GM12892 (cell line): ENCODE data around the gene EFS.

Experiments used
- POLR2AphosphoS5 ChIP-seq: IDR thresholded peaks from 2 replicates; pipeline ENCODE4 v1.6.1; 2011; ENCODE audit warnings: low read depth, low read length, control low read depth
- TAF1 ChIP-seq: IDR thresholded peaks from 2 replicates; pipeline ENCODE4 v1.6.1; 2011; ENCODE audit warnings: low read depth, mild to moderate bottlenecking, control low read depth, low read length, borderline replicate concordance

DNA sequence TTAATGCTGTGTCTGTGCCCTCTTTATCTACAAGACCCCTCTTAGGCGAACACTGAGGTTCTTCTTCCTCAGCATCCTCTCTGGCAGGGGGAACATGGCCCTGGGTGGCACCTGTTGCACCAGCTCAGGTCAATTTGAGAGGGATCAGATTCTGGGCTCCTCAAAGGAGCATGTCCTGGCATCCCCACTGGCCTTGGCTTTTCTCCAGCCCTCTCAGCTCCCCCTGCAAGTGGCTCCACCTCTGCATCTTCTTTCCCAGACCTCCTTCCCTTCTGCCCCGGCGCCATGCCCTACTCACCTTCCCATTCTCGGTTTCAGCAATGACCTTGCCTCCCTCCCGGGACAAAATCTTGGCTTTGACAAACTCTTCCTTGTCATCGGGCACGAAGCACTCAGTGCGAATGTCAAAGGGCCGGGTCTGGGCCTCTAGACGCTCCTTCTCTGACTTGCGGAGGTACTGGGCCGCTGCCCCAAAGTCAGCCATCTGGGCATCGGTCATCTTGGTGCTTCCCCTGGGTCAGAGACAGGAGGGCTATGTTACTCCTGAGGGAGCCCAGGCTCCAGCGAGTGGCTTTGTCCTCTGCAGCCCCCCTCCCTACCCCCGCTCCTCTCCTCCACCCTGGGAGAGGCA lies 41.9 kb upstream of the EFS start:
- TF ChIP-seq TAF1 (no peak), POLR2AphosphoS5 (no peak)
